T-helper 1 cell (primary cell): ENCODE results near the gene CELA2A.
A peak's percentile ranks its signal among the peaks of the same experiment; 100 is the strongest.
"Not testable (repeated sequence)": the region's sequence is repeated elsewhere in the genome, so short reads cannot be mapped to it uniquely, and the experiment has no call there.

ENCODE experiments used
- DNase-seq, 5 donors: peaks; one replicate each; pipeline ENCODE4 v3.0.0-alpha.2; 2012 to 2020

The CELA2A gene

DNA sequence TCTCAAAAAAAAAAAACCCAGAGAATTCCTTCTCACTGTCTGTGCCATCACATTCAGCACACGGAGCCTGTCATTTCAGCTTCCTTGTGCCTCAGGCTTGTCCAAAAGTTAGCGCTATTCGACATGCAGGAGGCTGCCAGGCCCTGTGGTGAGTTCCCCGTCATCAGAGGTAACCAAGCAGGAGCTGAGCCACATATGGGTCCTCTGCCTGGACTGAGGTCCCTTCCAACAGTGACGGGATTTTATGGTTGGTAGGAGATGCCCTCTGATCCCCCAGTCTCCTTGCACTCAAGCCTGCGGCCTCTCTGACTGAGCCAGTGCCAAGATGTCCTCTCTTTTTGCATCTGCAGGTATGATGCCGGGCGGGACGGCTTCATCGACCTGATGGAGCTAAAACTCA, 31.0 kb upstream of the CELA2A start:
- no peak for DNase-seq

GRCh38 chr1:15425958-15426357, 30.6 kb upstream of the CELA2A start:
- DNase-seq, result no peak

- DNase-seq, result no peak
Observed at GRCh38 chr1:15426492-15427279, 29.8 kb upstream of the CELA2A start.

- DNase-seq, result no peak
Observed at GRCh38 chr1:15427280-15427666, 29.3 kb upstream of the CELA2A start.

DNA sequence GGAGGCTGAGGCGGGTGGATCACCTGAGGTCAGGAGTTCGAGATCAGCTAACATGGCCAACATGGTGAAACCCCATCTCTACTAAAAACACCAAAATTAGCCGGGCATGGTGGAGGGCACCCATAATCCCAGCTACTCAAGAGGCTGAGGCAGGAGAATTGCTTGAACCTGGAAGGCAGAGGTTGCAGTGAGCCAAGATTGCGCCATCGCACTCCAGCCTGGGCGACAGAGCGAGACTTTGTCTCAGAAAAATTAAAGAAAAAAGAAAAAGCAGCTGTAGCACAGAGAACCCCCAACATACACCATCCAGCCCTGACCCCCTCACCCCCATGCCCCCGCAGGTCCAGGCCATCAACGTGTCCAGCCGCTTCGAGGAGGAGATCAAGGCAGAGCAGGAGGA, 28.3 kb upstream of the CELA2A start:
- not testable (repeated sequence) for DNase-seq

DNA sequence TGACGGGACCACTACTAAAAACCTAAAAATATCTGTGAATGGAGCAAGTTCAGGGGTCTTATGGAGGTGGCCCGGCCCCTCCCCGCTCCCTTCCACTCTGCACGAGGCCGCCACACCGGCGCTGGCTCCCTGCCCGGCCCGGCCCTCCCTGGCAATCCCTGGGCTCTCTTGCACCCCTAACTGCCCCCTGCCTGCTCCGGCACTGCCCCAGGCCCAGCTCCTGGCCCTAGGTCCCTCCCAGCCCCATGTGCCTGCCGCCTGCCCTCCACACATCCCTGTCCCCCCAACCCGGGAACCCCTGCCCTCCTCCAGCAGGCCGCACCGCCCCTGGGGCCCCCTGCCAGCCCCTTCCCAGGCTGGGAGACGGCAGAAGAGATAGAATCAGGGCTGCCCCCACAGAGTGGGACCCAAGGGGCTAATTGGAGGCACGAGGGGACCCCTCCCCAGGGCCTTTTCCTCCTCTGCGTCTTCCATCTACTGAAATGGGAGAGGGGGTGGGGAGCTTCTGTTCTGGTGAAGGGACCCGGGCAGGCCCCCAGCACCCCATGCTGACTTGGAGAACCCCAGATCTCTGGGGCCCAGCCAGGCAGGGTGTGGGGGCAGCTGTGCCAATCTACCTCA, 27.6 kb upstream of the CELA2A start:
- DNase-seq, result no peak

- no peak for DNase-seq
Observed at GRCh38 chr1:15429701-15430149, 26.8 kb upstream of the CELA2A start.

- peak; percentile 38 to 63 (median 56) for DNase-seq
Observed at GRCh38 chr1:15430787-15431570, 25.6 kb upstream of the CELA2A start.

- DNase-seq, result no peak
Observed at GRCh38 chr1:15431571-15431948, 25.0 kb upstream of the CELA2A start.

DNA sequence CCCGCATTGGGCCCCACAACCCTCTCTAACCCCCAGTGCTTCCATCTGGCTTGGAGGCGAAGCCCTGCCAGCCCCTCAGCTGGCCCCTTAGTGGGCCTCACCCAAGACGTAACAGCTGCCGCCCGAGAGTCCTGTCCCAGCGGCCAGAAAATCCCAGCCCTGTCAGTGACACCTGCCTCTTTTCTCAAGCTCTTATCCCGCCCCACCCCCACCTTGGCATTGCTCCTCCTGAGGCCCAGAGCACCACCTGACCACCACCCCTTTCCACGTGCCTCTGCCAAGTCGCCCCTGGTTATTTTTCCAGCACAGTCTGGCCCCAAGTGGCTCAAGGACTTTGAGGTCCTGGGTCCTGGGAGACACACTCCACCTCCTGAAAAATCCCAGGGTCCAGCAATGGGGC, 24.2 kb upstream of the CELA2A start:
- no peak for DNase-seq

DNA sequence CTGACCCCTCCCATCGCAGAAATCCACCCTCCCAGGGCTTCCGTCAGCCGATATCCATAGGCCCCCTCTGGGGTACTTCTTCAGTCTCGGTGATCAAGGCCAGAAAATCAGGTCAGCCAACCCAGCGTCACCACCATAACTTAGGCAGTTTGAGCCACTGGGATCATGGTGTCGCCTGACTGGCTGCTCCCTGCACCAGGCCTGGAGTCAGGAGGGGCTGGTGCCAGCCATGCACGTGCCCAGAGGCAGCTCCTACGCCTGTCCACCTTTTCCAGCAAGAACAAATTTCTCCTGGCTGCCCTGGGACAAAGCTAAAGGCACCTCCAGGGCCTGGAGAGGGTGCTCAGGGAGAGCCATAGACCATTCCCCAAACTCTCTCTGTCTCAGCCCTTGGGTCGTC, 23.1 kb upstream of the CELA2A start:
- DNase-seq, result no peak

DNA sequence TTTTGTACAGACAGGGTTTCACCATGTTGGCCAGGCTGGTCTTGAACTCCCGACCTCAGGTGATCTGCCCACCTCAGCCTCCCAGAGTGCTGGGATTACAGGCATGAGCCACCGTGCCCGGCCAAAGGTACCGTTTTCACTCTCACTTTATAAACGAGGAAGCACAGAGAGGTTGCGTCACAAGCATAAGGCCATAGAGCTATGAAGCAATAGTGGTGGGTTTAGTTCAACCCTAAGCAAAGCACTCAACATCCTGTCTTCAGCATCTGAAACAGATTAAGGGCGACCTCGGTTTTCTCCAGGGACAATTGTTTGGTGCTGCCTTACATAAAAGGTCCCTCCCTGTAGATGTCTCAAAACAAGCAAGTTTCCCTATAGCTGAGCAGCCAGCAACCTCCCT, 21.8 kb upstream of the CELA2A start:
- DNase-seq, result not testable (repeated sequence)

DNA sequence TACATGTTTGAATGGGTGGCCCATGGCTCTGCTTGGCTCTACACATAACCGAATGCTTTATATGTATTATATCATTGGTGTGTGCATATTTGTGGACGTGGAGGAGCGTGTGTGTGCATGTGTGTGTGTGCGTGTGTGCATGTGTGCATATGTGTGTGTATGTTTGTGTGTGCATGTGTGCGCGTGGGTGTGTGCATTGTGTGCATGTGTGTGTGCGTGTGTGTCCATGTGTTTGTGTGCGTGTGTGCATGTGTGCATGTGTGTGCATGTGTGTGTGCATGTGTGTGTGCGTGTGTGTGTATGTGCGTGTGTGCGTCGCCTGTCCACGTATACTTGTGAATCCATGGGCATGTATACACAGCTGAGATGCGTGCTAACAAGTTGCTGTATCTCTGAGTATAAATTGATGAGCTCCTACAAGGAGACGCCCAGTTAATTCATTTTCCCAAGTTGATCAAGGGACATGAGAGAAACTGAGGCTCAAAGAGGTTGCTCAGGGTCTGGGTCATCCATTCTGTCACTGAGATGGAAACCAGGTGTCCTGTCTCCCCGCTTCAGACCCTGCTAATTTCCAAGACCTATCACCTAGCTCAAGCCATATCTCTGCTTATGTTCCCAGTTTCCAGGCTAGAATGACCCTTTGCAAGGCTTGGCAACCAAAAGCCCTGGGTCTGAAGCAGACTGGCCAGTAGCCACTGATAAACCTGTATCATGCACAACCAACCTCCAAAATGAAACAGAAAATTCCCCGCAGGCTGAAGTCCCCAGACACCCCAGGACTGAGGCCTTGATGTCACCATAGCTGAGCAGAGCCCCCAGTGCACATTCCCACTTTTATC, 21.1 kb upstream of the CELA2A start:
- no peak for DNase-seq

GRCh38 chr1:15436881-15437442, 19.6 kb upstream of the CELA2A start:
- DNase-seq, result no peak

DNA sequence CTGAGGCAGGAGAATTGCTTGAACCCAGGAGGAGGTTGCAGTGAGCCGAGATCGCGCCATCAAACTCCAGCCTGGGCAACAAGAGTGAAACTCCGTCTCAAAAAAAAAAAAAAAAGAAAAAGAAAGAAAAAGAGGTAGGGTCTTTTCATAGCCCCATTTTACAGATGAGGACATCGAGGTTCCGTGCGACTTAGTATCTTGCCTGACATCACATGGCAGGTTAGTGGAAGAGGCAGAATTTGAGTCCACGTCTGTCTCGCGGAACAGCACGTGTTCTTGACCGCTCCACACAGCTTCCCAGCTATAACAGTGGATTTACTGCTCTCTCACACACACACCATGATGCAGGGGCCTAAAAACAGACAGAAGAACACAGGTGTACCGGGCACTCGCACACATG, 17.2 kb upstream of the CELA2A start:
- no peak for DNase-seq

- DNase-seq, result no peak
Observed at GRCh38 chr1:15440357-15440756, 16.2 kb upstream of the CELA2A start.

DNA sequence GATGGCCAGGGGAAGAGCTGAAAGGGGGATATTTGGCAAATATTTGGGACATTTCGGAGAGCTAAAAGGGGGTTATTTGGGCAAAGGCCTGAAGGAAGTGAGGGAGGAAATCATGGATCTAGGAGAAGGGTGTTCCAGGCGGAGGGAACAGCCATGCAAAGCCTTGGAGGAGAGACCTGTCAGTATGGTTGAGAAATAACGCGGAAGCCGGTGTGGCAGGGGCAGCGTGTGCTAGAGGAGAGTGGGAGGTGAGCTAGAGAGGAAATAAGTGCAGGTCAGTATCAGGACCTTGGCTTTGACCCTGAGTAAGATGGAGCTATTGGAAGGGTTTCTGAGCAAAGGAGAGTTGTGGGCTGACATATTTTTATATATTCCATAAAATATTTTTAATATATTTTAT, 15.3 kb upstream of the CELA2A start:
- DNase-seq, result no peak

DNA sequence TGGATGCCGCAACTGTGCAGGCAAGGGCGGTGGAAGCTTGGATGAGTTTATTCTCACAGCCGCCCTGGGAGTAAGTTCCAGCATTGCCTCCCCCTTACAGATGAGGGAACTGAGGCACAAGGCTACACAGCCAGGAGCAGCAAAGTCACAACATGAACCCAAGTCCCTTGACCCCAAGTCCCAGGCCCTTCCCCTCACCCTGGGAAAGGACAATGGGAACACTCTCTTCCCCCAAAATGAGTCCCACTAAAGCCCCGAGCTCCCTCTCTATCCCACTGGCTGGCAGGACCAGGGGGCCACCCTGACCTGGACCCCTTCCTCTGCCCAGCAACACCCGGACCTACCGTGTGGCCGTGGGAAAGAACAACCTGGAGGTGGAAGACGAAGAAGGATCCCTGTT, 14.4 kb upstream of the CELA2A start:
- no peak for DNase-seq

GRCh38 chr1:15442759-15443158, 13.8 kb upstream of the CELA2A start:
- DNase-seq, result no peak

DNA sequence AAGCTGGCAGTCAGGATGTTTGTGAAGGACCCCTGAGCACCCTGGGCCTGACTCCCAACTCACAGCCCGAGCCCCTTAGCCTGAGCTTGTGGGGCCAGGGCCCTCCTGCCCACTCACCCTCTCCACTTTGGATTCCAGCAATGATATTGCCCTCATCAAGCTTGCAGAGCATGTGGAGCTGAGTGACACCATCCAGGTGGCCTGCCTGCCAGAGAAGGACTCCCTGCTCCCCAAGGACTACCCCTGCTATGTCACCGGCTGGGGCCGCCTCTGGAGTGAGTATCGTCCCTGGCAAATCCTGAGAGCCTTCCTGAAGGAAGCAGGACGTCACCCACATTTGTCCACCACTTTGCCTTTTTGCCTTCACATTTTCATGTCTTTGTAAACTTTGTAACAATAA, 13.3 kb upstream of the CELA2A start:
- no peak for DNase-seq

DNA sequence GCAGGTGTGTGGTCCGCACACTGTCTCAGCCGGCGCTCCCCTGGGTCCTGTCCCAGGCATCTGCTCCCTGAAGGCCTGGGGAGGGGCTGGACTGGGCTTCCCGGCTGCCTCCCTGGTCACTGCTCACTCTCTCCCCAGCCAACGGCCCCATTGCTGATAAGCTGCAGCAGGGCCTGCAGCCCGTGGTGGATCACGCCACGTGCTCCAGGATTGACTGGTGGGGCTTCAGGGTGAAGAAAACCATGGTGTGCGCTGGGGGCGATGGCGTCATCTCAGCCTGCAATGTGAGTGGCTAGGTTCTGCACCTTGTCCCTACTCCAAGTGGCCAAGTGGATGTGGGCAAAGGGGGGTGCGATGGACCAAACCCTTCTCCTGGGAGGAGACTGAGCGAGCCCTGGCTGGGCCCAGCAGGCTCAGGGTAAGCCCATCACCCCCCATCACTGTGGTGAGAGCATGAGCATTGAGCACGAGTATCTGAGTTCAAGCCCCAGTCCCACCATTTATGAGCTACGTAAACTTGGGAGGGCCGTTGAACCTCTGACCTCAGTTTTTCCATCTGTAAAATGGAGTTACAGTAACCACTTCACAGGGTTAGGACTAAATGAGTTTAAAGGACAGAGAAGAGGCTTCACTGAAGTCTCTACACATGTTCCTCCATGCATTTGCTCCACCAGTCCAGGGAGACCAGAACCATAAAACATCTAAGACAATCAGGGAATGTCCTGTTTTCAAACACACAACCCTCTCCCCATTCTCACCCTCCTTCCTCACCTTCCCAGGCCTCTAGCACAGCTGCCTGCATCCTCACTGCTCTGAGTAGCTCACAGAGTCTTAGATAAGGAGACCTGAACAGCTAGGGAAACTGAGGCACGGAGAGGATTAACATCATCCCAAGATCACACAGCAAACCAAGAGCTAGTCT, 11.8 kb upstream of the CELA2A start:
- DNase-seq, result no peak
